GM19467 (cell line): ENCODE results near the gene SLC37A1.

ENCODE experiments used
- ATAC-seq: cut with Tn5 transposase; IDR thresholded peaks from one replicate; pipeline ENCODE4 v1.9.1; 2021; ENCODE audit warnings: mild to moderate bottlenecking, moderate library complexity; ENCODE audit not compliant: unreplicated experiment

Gene SLC37A1

GRCh38 chr21:42478504-42478903, 35.1 kb upstream of the SLC37A1 start:
- ATAC-seq, result no peak

- no peak for ATAC-seq
Measured at GRCh38 chr21:42479582-42479981, 34.1 kb upstream of the SLC37A1 start.

- ATAC-seq, result no peak
Measured at GRCh38 chr21:42480736-42481135, 32.9 kb upstream of the SLC37A1 start.

GRCh38 chr21:42481169-42481568, 32.5 kb upstream of the SLC37A1 start:
- ATAC-seq, result no peak

GRCh38 chr21:42484966-42485365, 28.7 kb upstream of the SLC37A1 start:
- no peak for ATAC-seq

GRCh38 chr21:42486072-42486471, 27.6 kb upstream of the SLC37A1 start:
- ATAC-seq, result no peak

- no peak for ATAC-seq
Measured at GRCh38 chr21:42486531-42486930, 27.1 kb upstream of the SLC37A1 start.

- no peak for ATAC-seq
Measured at GRCh38 chr21:42489006-42489563, 24.6 kb upstream of the SLC37A1 start.

- ATAC-seq, result no peak
Measured at GRCh38 chr21:42489991-42490390, 23.7 kb upstream of the SLC37A1 start.

- ATAC-seq, result no peak
Measured at GRCh38 chr21:42490720-42491119, 22.9 kb upstream of the SLC37A1 start.

GRCh38 chr21:42491328-42491727, 22.3 kb upstream of the SLC37A1 start:
- no peak for ATAC-seq

- no peak for ATAC-seq
Measured at GRCh38 chr21:42492201-42492600, 21.5 kb upstream of the SLC37A1 start.

GRCh38 chr21:42493109-42494060, 20.3 kb upstream of the SLC37A1 start:
- no peak for ATAC-seq

GRCh38 chr21:42495027-42495426, 18.6 kb upstream of the SLC37A1 start:
- ATAC-seq, result no peak

- ATAC-seq, result no peak
Measured at GRCh38 chr21:42495765-42496119, 17.9 kb upstream of the SLC37A1 start.

- ATAC-seq, result peak; percentile 96
Measured at GRCh38 chr21:42496120-42496838, 17.4 kb upstream of the SLC37A1 start, which contains the start of gene RSPH1. TSS of gene RSPH1 (minus strand) at chr21:42496224. CDS start at chr21:42496186, 38 bp downstream.

- ATAC-seq, result no peak
Measured at GRCh38 chr21:42496839-42497202, 16.8 kb upstream of the SLC37A1 start.

- ATAC-seq, result no peak
Measured at GRCh38 chr21:42498012-42498411, 15.6 kb upstream of the SLC37A1 start.

- ATAC-seq, result no peak
Measured at GRCh38 chr21:42499444-42500112, 14.1 kb upstream of the SLC37A1 start.

GRCh38 chr21:42500225-42500624, 13.4 kb upstream of the SLC37A1 start:
- no peak for ATAC-seq

- no peak for ATAC-seq
Measured at GRCh38 chr21:42500736-42501135, 12.9 kb upstream of the SLC37A1 start.
